Ascending aorta (tissue), 2 donors: ENCODE results near the gene RNF144B. TPM values are rescaled to one million over a fixed set of nuclear protein-coding genes. Genes with fewer than 3 reads are reported as not detected.

ENCODE experiments used
- DNase-seq, 2 donors: peaks; one replicate each; pipeline ENCODE4 v3.0.0-alpha.2; 2019; ENCODE audit warnings: low spot score in 2 of 2
- H3K27ac ChIP-seq, 2 donors: fragments of 200-600 bp; sonication (generic); one replicate each; pipeline ENCODE4 v1.5.1; 2016 to 2017; ENCODE audit warnings: mild to moderate bottlenecking in 1 of 2
- H3K27me3 ChIP-seq: fragments of 200-600 bp; sonication (generic); one replicate; pipeline ENCODE4 v1.5.1; 2017
- H3K36me3 ChIP-seq, 2 donors: fragments of 200-600 bp; sonication (generic); one replicate each; pipeline ENCODE4 v1.5.1; 2016
- H3K4me1 ChIP-seq, 2 donors: fragments of 200-600 bp; sonication (generic); one replicate each; pipeline ENCODE4 v1.5.1; 2016 to 2017; ENCODE audit warnings: mild to moderate bottlenecking in 1 of 2
- H3K4me3 ChIP-seq, 2 donors: fragments of 200-600 bp; sonication (generic); one replicate each; pipeline ENCODE4 v1.5.1; 2016 to 2017; ENCODE audit warnings: mild to moderate bottlenecking in 1 of 2
- H3K9me3 ChIP-seq, 2 donors: fragments of 200-600 bp; sonication (generic); one replicate each; pipeline ENCODE4 v1.5.1; 2016
- intact Hi-C: fragments of 100-400 bp; cut with DNase I; formaldehyde crosslinking; loops from one replicate; pipeline ENCODE4 v1.15.1; 2023
- total RNA-seq: library from RNA; depleted of rRNA; stranded (reverse); fragments of >200 nt; gene quantifications from one replicate; pipeline ENCODE4 v1.1.0, GENCODE V29; 2016
- TF ChIP-seq, protein P1 (sequence below), 3 experiments: fragments of 200-600 bp in 2 of 3; fragments of 450-650 bp in 1 of 3; sonication (generic) in 2 of 3; IDR thresholded peaks; one replicate each; pipeline ENCODE4 v1.5.1; 2016 to 2019; ENCODE audit warnings: antibody characterized with exemption in 3 of 3, mild to moderate bottlenecking in 1 of 3, moderate library complexity in 1 of 3

Gene RNF144B
- total RNA-seq, 1 donor from 2014 or later: 52.3 TPM

DNA sequence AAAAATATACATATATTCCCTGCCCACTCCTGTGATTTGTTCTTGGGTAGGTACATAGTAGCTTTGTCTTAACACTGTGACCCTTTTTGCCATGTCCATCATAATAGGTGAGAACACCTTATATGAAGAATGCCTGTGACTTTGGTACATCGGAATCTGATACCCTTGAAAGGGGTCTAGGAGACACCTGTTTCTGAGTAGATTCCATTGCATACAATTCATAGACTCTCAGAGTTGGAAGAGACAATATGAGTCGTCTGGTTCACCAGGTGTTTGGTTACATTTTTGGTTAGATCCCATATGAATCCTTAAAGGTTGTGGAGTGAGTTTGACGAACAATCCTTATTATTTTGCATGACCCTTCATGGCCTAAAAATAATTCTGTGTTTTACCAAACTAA, 36.3 kb downstream of the RNF144B start:
- H3K27ac ChIP-seq: no peak overlapping the region
- H3K27me3 ChIP-seq: no peaks in the 10 kb centered on the region
- intact Hi-C loops: no loop called here
- no peaks in the 10 kb centered on the region for H3K4me1 ChIP-seq
- no peaks in the 10 kb centered on the region for H3K36me3 ChIP-seq
- no peak for DNase-seq
- H3K4me3 ChIP-seq: no peak overlapping the region
- no peaks in the 10 kb centered on the region for H3K9me3 ChIP-seq
- TF ChIP-seq, protein P1, sequence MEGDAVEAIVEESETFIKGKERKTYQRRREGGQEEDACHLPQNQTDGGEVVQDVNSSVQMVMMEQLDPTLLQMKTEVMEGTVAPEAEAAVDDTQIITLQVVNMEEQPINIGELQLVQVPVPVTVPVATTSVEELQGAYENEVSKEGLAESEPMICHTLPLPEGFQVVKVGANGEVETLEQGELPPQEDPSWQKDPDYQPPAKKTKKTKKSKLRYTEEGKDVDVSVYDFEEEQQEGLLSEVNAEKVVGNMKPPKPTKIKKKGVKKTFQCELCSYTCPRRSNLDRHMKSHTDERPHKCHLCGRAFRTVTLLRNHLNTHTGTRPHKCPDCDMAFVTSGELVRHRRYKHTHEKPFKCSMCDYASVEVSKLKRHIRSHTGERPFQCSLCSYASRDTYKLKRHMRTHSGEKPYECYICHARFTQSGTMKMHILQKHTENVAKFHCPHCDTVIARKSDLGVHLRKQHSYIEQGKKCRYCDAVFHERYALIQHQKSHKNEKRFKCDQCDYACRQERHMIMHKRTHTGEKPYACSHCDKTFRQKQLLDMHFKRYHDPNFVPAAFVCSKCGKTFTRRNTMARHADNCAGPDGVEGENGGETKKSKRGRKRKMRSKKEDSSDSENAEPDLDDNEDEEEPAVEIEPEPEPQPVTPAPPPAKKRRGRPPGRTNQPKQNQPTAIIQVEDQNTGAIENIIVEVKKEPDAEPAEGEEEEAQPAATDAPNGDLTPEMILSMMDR (IDR thresholded peaks at IDR 0.05): no peak

DNA sequence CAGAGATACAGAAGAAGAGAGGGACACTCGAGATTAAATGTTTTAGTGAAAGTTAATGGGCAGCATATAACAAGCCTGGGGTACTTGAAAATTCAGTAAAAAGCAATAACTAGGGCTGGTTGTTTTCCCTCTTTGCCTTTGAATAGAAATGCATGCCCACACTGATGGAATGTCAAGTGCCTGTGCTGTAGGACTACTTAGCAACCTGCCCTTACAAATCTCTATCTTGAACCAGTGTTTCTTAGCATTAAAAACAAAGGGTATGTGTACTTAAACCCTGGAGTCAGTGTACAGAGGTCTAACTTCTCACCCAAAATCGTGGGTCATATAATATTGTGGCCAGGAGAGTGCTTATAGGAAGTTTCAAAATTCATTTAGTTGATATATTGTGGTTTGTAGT, 37.1 kb downstream of the RNF144B start:
- H3K27ac ChIP-seq: no peak overlapping the region
- intact Hi-C loops: no loop called here
- no peak overlapping the region for H3K4me3 ChIP-seq
- DNase-seq: no peak
- H3K36me3 ChIP-seq: no peaks in the 10 kb centered on the region
- no peaks in the 10 kb centered on the region for H3K27me3 ChIP-seq
- TF ChIP-seq, protein P1 (IDR thresholded peaks at IDR 0.05): no peak
- no peaks in the 10 kb centered on the region for H3K9me3 ChIP-seq
- no peaks in the 10 kb centered on the region for H3K4me1 ChIP-seq

DNA sequence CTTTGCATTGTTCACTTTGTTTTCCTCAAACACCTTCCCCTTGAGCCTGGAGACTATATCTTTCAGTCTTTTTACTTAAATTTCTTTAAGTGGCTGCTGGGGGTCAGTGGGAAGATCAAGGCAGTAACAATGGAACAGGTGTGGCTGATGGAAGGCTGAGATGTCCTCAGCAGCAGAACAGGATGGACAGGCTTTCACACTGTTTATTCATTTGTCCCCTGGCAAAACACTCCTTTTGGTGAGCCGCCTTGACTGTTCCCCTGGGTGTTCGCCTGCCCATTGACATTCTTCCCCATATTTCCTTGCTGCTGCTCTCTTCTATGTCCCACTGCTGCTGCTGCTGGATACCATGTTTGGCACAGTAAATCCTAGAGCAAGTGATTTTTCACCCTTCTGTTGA, 38.1 kb downstream of the RNF144B start:
- no peak for DNase-seq
- TF ChIP-seq, protein P1 (IDR thresholded peaks at IDR 0.05): no peak
- Histone ChIP-seq H3K27ac (no peak overlapping the region), H3K36me3 (no peaks in the 10 kb centered on the region), H3K4me1 (no peaks in the 10 kb centered on the region), H3K9me3 (no peaks in the 10 kb centered on the region), H3K27me3 (no peaks in the 10 kb centered on the region), H3K4me3 (no peak overlapping the region)
- intact Hi-C loops: no loop called here

DNA sequence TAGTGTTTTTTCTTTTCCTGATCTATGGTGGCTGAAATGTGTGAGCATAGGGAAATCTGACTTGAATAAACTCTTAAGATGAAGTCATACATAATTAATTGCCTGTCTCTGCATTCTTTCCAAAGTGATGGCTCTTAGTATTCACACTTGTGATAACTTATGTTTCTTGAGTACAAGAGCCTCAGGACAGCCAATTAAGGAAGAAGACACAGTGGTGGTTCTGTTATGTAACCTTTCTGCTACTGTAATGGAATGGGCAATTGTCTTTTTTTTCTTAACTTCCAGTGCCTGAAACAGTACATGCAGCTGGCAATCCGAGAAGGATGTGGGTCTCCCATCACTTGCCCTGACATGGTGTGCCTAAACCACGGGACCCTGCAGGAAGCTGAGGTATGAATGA, 40.1 kb downstream of the RNF144B start:
- no peak overlapping the region for H3K4me3 ChIP-seq
- no peaks in the 10 kb centered on the region for H3K27me3 ChIP-seq
- intact Hi-C loops: no loop called here
- no peak overlapping the region for H3K27ac ChIP-seq
- no peaks in the 10 kb centered on the region for H3K4me1 ChIP-seq
- no peaks in the 10 kb centered on the region for H3K9me3 ChIP-seq
- no peaks in the 10 kb centered on the region for H3K36me3 ChIP-seq
- DNase-seq: no peak
- TF ChIP-seq, protein P1 (IDR thresholded peaks at IDR 0.05): no peak

DNA sequence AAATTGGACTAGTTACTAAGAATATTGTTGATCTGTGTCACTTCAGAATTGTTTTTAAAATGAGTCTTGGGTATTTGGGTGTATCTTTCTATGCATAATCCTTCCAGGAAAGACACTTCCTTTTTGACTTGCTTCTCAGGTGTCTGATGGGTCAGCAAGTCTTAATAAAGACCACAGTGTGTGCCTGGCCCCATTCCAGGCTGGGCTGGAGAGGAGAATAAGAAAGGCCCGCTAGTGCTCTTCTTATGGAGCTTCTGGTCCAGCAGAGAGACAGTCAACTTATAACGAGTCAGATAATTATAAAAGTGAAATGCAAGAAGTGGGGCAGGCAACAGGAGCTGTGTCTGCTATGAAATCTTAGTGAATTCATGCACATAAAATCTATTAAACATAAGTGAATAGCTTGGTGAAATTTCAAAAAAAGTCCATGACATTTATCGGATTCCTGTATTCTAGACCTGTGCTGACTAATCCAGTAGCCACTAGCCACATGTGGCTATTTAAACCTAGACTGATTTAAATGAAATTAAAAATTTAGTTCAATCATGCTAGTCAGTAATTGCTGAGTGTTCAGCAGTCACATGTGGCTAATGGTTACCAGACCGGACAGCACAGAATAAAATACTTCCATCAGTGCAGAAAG, 42.6 kb downstream of the RNF144B start:
- intact Hi-C loops: loop anchor here (5.0 kb wide), 1 partner anchor 73 kb away; no protein-coding TSS in a partner anchor
- no peak for DNase-seq
- Histone ChIP-seq H3K36me3 (no peaks in the 10 kb centered on the region), H3K4me1 (no peaks in the 10 kb centered on the region), H3K27ac (no peak overlapping the region), H3K9me3 (no peaks in the 10 kb centered on the region), H3K27me3 (no peaks in the 10 kb centered on the region), H3K4me3 (no peak overlapping the region)
- TF ChIP-seq, protein P1 (IDR thresholded peaks at IDR 0.05): no peak

DNA sequence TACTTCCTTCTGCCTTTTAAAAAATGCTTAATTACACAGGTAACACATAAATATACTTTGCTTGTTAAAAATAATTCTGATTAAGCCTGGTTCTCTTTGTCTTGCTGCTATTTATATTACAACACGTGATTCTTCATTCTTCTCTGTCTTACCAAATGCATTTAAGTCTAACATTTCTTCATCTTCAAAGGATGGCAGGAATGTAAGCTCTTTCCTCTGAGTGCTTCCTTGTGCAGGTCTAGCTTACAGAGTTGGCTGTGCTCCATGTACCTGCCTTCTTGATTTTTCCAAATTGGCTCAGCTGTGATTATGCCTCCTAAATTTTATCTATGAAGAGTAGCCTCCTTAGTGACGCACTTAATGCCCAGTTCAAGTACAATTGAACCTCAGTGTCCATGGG, 44.4 kb downstream of the RNF144B start:
- no peak overlapping the region for H3K27ac ChIP-seq
- H3K9me3 ChIP-seq: no peaks in the 10 kb centered on the region
- H3K36me3 ChIP-seq: no peaks in the 10 kb centered on the region
- intact Hi-C loops: loop anchor here (5.0 kb wide), 1 partner anchor 71 kb away; no protein-coding TSS in a partner anchor
- H3K4me1 ChIP-seq: no peaks in the 10 kb centered on the region
- no peak overlapping the region for H3K4me3 ChIP-seq
- H3K27me3 ChIP-seq: no peaks in the 10 kb centered on the region
- no peak for DNase-seq
- TF ChIP-seq, protein P1 (IDR thresholded peaks at IDR 0.05): no peak
